Fibroblast of pulmonary artery (primary cell): ENCODE results near the gene FOXJ3.

Source experiments
- DNase-seq: peaks from one replicate; pipeline ENCODE4 v3.0.0-alpha.2; 2010; ENCODE audit warnings: low read depth
- H3K4me3 ChIP-seq: replicated peaks from 2 replicates; pipeline ENCODE4 v1.5.1; 2011; ENCODE audit warnings: low read depth, mild to moderate bottlenecking, control low read depth, low read length, moderate library complexity
- TF ChIP-seq, protein P1 (sequence below): IDR thresholded peaks from 2 replicates; pipeline ENCODE4 v1.5.1; 2011; ENCODE audit warnings: mild to moderate bottlenecking, control low read depth, low read length, inconsistent platforms; ENCODE audit errors: missing control alignments

The FOXJ3 gene

DNA sequence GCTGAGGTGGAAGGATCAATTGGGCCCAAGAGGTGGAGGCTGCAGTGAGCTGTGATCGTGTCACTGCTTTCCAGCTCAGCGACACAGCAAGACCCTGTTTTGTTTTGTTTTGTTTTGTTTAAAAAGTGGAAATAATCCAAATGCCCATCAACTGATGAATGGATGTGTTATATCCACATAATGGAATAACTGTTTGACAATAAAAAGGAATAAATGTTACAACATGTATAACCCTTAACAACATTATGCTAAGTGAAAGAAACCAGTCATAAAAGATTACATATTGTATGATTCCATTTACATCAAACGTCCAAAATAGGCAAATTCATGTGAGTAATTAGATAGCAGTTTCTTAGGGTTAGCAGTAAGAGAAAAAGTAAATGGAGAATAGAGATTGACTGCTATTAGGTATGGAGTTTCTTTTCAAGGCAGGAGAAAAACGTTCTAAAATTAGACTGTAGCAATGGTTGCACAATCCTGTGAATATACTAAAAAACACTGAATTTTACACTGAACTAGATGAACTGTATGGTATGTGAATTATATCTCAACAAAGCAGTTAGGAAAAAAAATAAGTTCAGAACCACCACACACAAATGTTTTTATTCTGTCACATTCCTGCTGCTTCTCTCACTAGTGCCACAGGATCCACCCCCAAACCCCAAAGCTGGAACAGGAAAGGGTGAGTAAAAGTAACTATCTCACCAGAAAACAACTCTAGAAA lies 15.7 kb downstream of the FOXJ3 start:
- peak; percentile 52 for DNase-seq
- H3K4me3 ChIP-seq, result no peak overlapping the region
- TF ChIP-seq, protein P1, sequence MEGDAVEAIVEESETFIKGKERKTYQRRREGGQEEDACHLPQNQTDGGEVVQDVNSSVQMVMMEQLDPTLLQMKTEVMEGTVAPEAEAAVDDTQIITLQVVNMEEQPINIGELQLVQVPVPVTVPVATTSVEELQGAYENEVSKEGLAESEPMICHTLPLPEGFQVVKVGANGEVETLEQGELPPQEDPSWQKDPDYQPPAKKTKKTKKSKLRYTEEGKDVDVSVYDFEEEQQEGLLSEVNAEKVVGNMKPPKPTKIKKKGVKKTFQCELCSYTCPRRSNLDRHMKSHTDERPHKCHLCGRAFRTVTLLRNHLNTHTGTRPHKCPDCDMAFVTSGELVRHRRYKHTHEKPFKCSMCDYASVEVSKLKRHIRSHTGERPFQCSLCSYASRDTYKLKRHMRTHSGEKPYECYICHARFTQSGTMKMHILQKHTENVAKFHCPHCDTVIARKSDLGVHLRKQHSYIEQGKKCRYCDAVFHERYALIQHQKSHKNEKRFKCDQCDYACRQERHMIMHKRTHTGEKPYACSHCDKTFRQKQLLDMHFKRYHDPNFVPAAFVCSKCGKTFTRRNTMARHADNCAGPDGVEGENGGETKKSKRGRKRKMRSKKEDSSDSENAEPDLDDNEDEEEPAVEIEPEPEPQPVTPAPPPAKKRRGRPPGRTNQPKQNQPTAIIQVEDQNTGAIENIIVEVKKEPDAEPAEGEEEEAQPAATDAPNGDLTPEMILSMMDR, result no peak

DNA sequence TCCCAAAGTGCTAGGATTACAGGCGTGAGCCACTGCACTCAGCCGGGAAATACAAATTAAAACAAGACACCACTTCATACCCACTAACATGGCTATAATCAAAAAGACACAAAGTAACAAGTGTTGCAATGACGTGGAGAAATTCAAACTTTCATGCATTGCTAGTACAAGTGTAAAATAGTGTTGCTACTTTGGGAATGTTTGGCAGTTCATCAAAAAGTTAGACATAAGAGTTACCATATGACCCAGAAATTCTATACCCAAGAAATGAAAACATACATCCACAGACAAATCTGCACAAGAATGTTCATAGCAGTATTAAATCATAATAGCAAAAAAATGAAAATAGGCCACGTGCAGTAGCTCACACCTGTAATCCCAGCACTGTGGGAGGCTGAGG lies 16.4 kb downstream of the FOXJ3 start:
- TF ChIP-seq, protein P1, result no peak
- DNase-seq, result no peak

DNA sequence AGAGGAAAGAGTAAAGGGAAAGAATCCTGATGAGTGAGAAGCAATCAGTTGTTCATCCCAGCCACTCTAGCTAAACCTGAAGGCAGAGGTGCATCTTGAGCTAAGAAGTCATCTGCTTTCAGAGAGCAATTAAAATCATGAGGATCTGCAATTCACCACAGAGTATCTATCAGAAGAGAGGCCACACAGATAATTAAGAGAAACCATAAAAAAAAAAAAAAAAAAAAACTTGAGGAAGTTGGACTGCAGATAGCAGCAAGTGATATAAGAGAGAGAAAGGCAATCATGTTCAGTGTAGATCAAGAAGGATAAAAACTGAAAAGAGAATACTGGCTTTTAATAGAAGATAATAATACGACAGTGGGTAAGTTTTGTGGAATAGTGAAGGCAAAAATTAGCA lies 17.7 kb downstream of the FOXJ3 start:
- TF ChIP-seq, protein P1, result no peak
- no peak for DNase-seq
- no peak overlapping the region for H3K4me3 ChIP-seq

More for the DNA sequence above, 16.4 kb downstream of the FOXJ3 start:
- no peak overlapping the region for H3K4me3 ChIP-seq

DNA sequence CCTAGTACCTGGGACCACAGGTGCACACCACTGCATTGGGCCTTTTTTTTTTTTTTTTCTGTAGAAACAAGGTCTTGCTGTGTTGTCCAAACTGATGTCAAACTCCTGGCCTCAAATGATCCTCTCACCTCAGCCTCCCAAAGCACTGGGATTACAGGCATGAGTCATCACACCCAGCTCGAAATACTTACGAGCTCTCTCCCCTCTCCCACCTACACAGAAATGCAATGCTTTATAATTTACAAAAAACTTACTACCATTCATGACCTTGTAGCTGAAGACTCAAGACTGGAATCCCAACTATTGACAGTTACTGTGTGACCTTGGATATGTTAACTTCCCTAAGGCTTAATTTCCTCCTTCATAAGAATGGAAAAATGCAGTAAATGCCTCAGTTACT lies 18.7 kb downstream of the FOXJ3 start:
- H3K4me3 ChIP-seq, result no peak overlapping the region
- DNase-seq, result no peak
- TF ChIP-seq, protein P1, result no peak

DNA sequence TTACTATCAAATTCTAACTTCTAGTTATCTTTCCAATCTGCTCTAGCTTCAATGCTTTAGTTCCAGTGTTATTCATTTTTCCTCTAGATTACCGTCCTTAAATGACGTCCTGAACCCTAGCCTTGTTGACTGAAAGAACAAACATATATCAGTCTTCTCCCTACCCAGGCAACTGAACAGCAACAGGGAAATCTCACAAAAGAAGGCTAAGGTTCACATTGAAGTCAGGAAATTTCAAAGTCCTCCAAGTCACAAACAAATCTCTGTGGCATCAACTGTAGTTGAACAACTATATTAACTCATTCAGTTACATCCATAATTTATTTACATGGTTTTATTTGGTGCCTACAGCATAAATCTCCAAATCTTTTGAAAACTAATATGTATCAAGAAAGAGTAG lies 19.5 kb downstream of the FOXJ3 start:
- H3K4me3 ChIP-seq, result no peak overlapping the region
- no peak for DNase-seq
- TF ChIP-seq, protein P1, result no peak

DNA sequence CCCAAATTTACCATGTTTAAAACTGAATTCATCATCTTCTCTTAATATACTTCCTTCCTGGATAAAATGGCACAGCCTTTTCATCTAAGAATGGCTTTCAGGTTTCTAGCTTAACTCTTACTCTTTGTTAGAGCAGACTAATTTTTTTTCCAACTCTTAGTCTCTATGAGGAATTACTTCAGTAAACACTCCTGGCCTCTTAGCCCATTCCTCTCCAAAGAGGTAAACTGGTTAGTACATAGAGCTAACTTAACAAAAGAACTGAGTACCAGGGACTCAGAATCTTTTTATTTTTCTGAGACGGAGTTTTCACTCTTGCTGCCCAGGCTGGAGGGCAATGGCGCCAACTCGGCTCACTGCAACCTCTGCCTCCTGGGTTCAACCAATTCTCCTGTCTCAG lies 21.1 kb downstream of the FOXJ3 start:
- DNase-seq, result no peak
- TF ChIP-seq, protein P1, result no peak
- H3K4me3 ChIP-seq, result no peak overlapping the region
